Naive thymus-derived CD4-positive, alpha-beta T cell (primary cell): ENCODE results near the gene APOF. TPM values are rescaled to one million over a fixed set of nuclear protein-coding genes. Genes with fewer than 3 reads are reported as not detected.

ENCODE experiments used
- polyA plus RNA-seq, 2 donors: library from polyadenylated mRNA; unstranded; fragments of 300-500 nt; fragmentation: Illumina TruSeq; gene quantifications; one replicate each; pipeline ENCODE4 v1.2.3, GENCODE V29; 2021
- total RNA-seq, 6 experiments: library from RNA in 5 of 6; stranded (reverse) in 5 of 6; gene quantifications; 1 replicate in 5 of 6; 2 replicates in 1 of 6; pipeline ENCODE4 v1.2.3 and lab custom pipeline; 2021 to 2026

Gene APOF
- total and polyA plus RNA-seq, 7 experiments from 2014 or later, result 0.12 TPM; not detected in 6

Other genes starting within 250 kb of the APOF start
- gene RPL41, start 246.2 kb downstream of the APOF start, total RNA-seq, result 1,000 to 10,000 TPM; 3,787 to 6,048 (median 5,952) TPM
- gene RPL41, start 246.2 kb downstream of the APOF start, polyA plus RNA-seq, result over 10,000 TPM in 1 of 2 donors, 1,000 to 10,000 TPM in 1; 6,745 to 10,251 TPM
- 10 to 100 TPM in 3 of 5 experiments, 1 to 10 TPM in 2; 7.8 to 16.3 (median 13.3) TPM for gene ZC3H10, start 244.6 kb downstream of the APOF start, total RNA-seq
- 1 to 10 TPM; 2.4 to 4.1 TPM for gene ZC3H10, start 244.6 kb downstream of the APOF start, polyA plus RNA-seq
- 100 to 1,000 TPM; 121 to 300 (median 221) TPM for gene ESYT1, start 234.6 kb downstream of the APOF start, total RNA-seq
- gene ESYT1, start 234.6 kb downstream of the APOF start, polyA plus RNA-seq, result 100 to 1,000 TPM; 282 to 353 TPM
- 10 to 100 TPM in 2 of 5 experiments, 1 to 10 TPM in 3; 3.7 to 60.3 (median 8.9) TPM for gene MYL6B, start 210.3 kb downstream of the APOF start, total RNA-seq
- gene MYL6B, start 210.3 kb downstream of the APOF start, polyA plus RNA-seq, result 1 to 10 TPM; 5.6 to 6.7 TPM
- gene MYL6, start 204.5 kb downstream of the APOF start, total RNA-seq, result 1,000 to 10,000 TPM in 1 of 5 experiments, 100 to 1,000 TPM in 4; 428 to 1,509 (median 467) TPM
- gene MYL6, start 204.5 kb downstream of the APOF start, polyA plus RNA-seq, result 1,000 to 10,000 TPM; 1,845 to 2,144 TPM
- 100 to 1,000 TPM; 118 to 187 (median 149) TPM for gene SMARCC2, start 173.4 kb downstream of the APOF start, total RNA-seq
- 10 to 100 TPM; 64.6 to 88.9 TPM for gene SMARCC2, start 173.4 kb downstream of the APOF start, polyA plus RNA-seq
- 10 to 100 TPM; 31.4 to 44.9 (median 43.1) TPM for gene RNF41, start 140.9 kb downstream of the APOF start, total RNA-seq
- gene RNF41, start 140.9 kb downstream of the APOF start, polyA plus RNA-seq, result 10 to 100 TPM; 29.4 to 45.8 TPM
- 10 to 100 TPM in 3 of 5 experiments, 1 to 10 TPM in 2; 9.2 to 61.2 (median 11.8) TPM for gene NABP2, start 138.5 kb downstream of the APOF start, total RNA-seq
- gene NABP2, start 138.5 kb downstream of the APOF start, polyA plus RNA-seq, result 1 to 10 TPM; 1.0 to 1.6 TPM
- 1 to 10 TPM in 1 of 5 experiments, under 1 TPM in 2, not detected in 2; 0.43 to 1.2 (median 0.77) TPM for gene SLC39A5, start 132.8 kb downstream of the APOF start, total RNA-seq
- not detected for gene SLC39A5, start 132.8 kb downstream of the APOF start, polyA plus RNA-seq
- gene ANKRD52, start 104.5 kb downstream of the APOF start, total RNA-seq, result 10 to 100 TPM; 26.9 to 64.4 (median 40.7) TPM
- gene ANKRD52, start 104.5 kb downstream of the APOF start, polyA plus RNA-seq, result 1 to 10 TPM; 5.1 to 8.2 TPM
- gene COQ10A, start 95.9 kb downstream of the APOF start, total RNA-seq, result 10 to 100 TPM; 22.5 to 39.4 (median 31.5) TPM
- 10 to 100 TPM in 1 of 2 donors, 1 to 10 TPM in 1; 9.7 to 11.5 TPM for gene COQ10A, start 95.9 kb downstream of the APOF start, polyA plus RNA-seq
- gene CS, start 62.5 kb downstream of the APOF start, total RNA-seq, result 100 to 1,000 TPM; 126 to 241 (median 167) TPM
- 10 to 100 TPM; 57.6 to 79.9 TPM for gene CS, start 62.5 kb downstream of the APOF start, polyA plus RNA-seq
- 100 to 1,000 TPM in 1 of 5 experiments, 10 to 100 TPM in 4; 48.4 to 134 (median 87.6) TPM for gene CNPY2, start 46.9 kb downstream of the APOF start, total RNA-seq
- gene CNPY2, start 46.9 kb downstream of the APOF start, polyA plus RNA-seq, result 100 to 1,000 TPM; 183 to 184 TPM
- gene PAN2, start 28.9 kb downstream of the APOF start, total RNA-seq, result 100 to 1,000 TPM in 4 of 5 experiments, 10 to 100 TPM in 1; 65.8 to 279 (median 144) TPM
- 10 to 100 TPM; 11.4 to 13.9 TPM for gene PAN2, start 28.9 kb downstream of the APOF start, polyA plus RNA-seq
- gene IL23A, start 24.0 kb downstream of the APOF start, total RNA-seq, result 10 to 100 TPM; 14.4 to 42.0 (median 20.1) TPM
- gene IL23A, start 24.0 kb downstream of the APOF start, polyA plus RNA-seq, result 10 to 100 TPM; 14.8 to 25.2 TPM
- 100 to 1,000 TPM; 119 to 291 (median 182) TPM for gene STAT2, start 2.8 kb downstream of the APOF start, total RNA-seq
- gene STAT2, start 2.8 kb downstream of the APOF start, polyA plus RNA-seq, result 10 to 100 TPM; 64.1 to 80.3 TPM
- gene TIMELESS, start 86.6 kb upstream of the APOF start, total RNA-seq, result 10 to 100 TPM in 1 of 5 experiments, 1 to 10 TPM in 4; 4.4 to 42.3 (median 5.4) TPM
- gene TIMELESS, start 86.6 kb upstream of the APOF start, polyA plus RNA-seq, result 1 to 10 TPM; 2.7 to 3.3 TPM
- gene MIP, start 91.8 kb upstream of the APOF start, total RNA-seq, result not detected
- gene MIP, start 91.8 kb upstream of the APOF start, polyA plus RNA-seq, result not detected
- 1 to 10 TPM; 5.2 to 7.5 (median 7.2) TPM for gene SPRYD4, start 105.7 kb upstream of the APOF start, total RNA-seq
- gene SPRYD4, start 105.7 kb upstream of the APOF start, polyA plus RNA-seq, result 1 to 10 TPM; 1.1 to 1.4 TPM
- gene GLS2, start 125.3 kb upstream of the APOF start, total RNA-seq, result 10 to 100 TPM in 1 of 5 experiments, 1 to 10 TPM in 3, under 1 TPM in 1; 0.94 to 10.2 (median 3.0) TPM
- 1 to 10 TPM; 5.9 to 6.8 TPM for gene GLS2, start 125.3 kb upstream of the APOF start, polyA plus RNA-seq
- gene RBMS2, start 159.0 kb upstream of the APOF start, total RNA-seq, result 10 to 100 TPM in 1 of 5 experiments, 1 to 10 TPM in 4; 2.5 to 12.8 (median 5.5) TPM
- gene RBMS2, start 159.0 kb upstream of the APOF start, polyA plus RNA-seq, result 1 to 10 TPM in 1 of 2 donors, under 1 TPM in 1; 0.81 to 3.0 TPM